AML-193 (cell line): ENCODE measurements around the gene CGB3.

Experiments used
- DNase-seq, 2 experiments: peaks; one replicate each; lab custom pipeline; 2025; lab: John Stamatoyannopoulos, UW

CGB3 gene

DNA sequence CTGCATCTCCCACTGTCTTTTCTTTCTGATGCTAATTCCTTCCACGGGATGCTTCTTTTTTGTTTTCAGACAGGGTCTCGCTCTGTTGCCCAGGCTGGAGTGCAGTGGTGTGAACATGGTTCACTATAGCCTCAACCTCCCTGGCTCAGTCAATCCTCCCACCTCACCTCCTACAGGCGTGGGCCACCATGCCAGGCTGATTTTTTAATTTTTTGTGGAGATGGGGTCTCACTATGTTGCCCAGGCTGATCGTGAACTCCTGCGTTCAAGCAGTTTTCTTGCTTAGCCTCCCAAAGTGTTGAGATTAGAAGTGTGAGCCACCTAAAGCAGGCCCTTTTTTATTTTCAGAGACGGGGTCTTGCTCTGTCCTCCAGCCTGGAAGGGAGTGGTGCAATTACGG, 35.8 kb downstream of the CGB3 start:
- DNase-seq = no peak

DNA sequence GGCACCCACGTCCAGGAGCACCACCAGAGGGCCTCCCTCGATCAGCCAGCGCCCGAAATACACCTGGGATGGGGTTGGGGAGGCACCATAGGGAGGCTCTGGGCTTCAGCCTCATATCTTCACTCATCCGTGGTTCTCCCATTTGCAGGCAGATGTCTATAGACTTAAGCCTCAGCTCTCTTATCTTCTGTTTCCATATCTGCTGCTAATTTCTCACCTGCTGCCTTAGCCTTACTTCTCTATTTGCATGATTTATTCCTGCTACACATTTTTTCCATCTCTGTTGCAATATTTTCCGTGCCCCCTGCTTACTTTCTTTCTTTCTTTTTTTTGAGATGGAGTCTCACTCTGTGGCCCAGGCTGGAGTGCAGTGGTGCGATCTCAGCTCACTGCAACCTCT, 36.8 kb downstream of the CGB3 start:
- DNase-seq = no peak

DNA sequence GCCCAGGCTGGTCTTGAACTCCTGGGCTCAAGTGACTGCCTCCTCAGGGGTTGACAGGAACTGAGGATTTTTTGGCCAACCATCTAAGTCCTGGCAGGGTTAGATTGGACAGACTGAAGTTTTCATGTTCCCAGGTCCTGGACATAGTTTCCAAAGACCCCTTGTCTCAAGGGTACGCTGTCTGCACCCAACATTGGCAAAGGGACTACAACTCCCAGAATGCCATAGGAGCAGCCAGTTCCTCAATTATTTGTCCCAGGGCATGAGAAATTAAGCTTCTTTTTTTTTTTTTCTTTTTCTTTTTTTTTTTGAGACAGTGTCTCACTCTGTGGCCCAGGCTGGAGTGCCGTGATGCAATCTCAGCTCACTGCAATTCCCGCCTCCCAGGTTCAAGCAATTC, 37.9 kb downstream of the CGB3 start:
- no peak for DNase-seq

DNA sequence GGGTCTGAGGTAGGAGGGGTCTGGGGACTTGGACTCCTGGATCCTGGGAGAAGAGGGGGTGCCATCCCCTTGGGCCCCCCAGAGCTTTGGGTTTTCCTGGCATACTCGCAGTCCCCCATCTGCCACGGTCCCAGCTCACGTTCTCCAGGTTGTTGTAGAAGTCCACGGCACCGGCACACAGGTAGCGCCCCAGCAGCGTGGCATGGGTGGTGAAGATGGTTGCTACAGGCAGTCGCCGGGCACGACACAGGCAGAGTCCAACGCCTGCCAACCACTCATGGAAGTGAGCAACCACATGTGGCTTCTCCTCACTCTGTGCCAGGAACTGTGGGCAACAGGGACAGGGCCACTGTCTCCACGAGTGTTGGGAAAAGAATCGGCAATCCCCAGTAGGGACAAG, 38.4 kb downstream of the CGB3 start:
- no peak for DNase-seq

DNA sequence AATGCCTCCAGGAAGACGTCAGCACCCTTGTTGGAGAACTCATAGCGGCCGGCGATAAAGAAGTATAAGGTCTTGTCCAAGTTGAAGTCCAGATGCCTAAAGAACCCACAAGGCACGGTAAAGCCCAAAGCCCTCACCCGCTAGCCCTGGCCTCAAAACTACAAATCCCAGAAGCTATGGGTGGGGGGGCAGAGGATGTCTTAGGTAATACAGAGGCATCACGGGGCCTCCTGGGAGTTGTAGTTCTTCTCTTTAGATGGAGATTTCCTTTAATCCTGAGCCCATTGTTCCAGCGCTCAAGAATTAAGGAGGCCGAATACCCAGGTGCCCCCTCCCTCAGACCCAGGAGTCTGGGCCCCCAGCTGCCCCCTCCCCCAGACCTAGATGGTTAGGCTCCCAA, 41.9 kb downstream of the CGB3 start:
- DNase-seq = no peak

DNA sequence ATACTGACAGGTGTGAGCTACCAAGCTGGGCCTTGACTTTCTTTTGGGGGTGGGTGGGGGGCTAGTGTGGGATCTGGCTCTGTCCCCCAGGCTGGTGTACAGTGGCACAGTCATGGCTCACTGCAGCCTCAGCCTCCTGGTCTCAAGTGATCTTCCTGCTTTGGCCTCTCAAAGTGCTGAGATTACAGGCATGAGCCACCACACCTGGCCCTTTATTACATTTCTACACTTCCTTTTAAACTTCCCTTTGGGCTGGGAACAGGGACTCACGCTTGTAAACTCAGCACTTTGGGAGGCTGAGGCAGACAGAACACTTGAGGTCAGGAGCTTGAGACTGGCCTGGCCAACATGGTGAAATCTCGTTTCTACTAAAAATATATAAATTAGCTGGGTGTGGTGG, 47.1 kb downstream of the CGB3 start:
- DNase-seq = no peak

DNA sequence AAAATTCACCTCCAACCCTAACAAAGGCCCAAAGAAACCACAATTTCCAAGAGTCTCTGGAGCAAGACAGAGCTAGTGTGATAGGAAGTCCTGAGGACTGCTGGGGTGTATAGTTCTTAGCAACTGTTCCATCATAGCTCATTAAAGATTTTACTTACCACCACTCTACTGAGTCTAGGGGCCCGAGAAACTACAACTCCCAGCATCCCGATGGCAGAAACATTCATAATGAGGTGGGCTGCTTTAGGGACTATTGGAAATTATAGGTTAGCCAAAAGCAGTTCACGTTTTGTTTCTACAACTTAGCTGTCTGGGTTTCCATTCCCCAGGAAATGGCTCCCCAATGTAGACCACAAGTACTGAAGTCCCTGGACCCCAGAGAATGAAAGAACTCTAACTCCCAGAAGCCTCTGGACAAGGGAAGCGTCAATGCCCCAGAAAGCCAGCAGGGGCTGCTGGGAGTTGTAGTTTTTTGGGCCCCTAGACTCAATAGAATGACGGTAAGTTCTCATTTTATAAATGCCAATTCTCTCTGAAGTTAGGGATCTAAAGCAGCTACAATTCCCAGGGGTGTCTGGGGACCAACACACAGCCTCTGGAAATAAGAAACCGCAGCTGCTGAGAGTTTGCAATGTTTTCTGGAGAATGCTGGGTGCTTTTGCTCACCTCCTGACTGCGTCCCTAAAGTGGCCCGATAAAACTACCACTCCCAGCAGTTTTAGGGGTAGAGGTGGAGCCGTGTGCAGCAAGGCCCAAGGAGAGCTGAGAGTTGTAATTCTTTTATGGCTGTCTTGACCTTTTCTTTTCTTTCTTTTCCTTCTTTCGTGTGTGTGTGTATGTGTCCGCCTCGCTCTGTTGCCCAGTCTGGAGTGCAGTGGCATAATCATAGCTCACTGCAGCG, 47.9 kb downstream of the CGB3 start:
- no peak for DNase-seq
